ENCODE measurements around the gene EHD3.
"Not testable (repeated sequence)": the region's sequence is repeated elsewhere in the genome, so short reads cannot be mapped to it uniquely, and the experiment has no call there.

The EHD3 gene

DNA sequence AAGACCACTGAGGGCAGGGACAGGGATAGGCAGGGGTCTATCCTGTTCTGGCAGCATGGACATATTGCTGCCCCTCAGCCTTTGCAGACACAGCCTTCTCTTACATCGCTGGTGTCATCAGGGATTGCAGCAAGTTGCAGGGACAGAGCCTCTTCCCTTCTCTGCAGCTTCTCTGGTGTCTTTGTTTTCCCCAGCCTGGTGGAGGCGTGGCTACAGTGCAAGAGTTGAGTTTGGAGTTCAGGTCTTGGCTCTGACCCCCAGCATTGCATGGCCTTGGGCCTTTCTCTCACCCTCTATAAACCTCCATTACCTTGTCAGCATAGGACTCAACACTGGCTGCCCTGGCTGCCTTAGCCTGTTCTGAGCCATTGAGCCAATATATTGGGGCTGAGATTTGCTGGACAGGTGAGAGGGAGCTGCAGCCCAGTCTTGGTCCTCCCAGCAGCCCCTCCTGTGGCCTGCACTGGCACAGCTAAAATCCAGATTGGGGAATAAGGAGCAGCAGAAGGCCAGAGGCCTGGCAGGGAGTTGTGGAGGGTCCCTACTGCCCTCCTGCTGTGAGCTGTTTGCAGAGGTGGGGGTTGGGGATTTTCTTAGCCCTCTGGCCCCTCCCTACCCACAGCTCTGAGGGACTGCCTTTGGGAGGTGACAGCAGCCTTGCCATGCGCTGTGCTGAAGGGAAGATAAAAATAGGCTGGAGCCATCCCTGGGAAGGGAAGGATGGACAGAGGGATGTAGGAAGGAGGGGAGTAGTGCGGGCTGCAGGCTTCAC is 22.8 kb downstream of the EHD3 start:
- DNase-seq, result no peak

DNA sequence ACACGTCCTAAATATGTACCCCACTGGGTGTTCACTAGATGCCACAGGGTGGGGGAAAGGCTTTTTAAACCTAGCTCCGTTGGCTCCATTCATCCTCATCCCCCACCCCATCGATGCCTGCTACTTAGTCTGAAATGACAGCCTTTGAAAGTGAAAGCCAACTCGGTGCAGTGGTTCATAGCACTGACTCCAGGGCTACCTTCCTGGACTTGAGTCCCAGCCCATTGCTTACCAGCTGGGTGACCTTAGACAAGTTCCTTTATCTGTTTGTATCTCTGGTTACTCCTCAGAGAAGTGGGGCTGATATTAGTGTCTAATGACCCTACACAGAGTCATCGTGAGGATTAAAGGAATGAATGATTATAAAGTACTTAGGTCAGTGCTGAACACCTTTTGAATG is 24.4 kb downstream of the EHD3 start:
- DNase-seq, result no peak

DNA sequence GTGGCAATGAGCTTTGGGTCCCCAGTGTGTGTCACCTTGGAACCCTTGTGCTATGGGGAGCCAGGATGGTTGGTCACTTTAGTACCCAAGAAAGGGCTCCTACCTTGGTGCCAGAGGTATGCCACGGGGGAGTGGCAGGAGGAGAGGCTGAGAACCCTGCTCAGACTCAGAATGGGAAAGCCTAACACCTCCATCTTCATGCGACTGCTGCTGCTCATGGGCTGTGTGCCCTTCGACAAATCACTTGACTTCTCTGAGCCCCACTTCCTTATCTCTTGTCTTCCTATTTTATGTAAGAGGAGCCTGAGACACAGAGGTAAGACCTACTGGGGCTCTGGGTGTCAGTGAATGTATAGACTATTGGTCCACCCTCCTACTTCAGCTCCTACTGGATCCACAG is 25.1 kb downstream of the EHD3 start:
- DNase-seq, result no peak

DNA sequence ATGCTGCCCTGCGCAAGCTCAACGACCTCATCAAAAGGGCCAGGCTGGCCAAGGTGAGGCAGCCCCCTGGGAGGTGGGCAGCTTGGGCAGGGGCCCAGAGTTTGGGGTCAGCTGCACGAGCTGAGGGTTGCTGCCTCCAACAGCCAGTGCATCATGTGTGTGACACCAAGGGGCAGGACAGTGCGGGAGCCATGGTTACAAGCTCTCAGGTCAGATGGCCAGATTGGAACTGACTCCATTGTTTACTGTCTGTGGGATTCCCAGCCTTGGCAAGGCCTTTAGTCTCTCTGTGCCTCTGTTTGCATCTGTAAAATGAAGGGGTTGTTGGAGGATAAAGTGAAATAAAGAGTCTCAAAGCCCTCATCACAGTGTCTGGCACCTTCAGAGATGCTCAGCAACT is 26.9 kb downstream of the EHD3 start:
- no peak for DNase-seq

DNA sequence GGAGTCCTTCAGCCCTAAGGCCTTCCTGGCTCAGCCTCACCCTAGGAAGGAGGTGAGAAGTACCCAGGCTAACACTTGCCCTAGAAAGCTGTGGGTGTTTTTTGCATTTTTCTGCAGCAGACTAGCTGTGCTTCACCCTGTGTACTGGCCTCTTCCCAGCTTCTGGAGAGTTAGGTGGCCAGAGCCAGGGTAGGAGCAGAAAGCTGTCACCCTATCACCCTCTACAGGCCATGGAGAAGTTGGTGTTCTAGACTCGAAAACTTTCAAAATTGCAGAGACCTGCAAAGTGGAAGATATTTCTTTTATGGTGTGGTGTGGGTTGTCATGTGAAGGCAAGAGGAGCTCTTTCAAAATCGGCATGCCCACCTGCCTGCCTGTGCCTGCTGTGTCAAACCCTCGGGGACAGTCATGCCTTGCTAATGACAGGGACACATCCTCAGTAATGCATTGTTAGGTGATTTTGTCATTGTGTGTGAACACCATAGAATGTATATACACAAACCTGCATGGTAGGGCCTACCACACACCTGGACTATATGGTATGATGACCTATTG is 29.8 kb downstream of the EHD3 start:
- no peak for DNase-seq

DNA sequence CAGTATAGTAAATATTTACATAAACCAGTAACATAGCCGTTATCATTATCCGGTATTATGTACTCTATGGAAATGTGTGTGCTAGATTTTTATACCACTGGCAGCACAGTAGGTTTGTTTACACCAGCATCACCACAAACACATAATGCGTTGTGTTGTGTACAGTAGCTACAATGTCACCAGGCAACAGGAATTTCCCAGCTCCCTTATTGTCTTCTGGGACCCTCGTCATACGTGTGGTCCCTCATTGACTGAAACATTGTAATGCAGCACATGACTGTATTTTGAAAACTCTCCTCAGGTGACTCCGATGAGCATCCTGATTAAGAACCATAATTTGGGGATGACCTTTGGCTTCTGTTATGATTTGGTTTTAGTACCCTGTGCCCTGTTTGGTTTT is 31.3 kb downstream of the EHD3 start:
- no peak for DNase-seq

DNA sequence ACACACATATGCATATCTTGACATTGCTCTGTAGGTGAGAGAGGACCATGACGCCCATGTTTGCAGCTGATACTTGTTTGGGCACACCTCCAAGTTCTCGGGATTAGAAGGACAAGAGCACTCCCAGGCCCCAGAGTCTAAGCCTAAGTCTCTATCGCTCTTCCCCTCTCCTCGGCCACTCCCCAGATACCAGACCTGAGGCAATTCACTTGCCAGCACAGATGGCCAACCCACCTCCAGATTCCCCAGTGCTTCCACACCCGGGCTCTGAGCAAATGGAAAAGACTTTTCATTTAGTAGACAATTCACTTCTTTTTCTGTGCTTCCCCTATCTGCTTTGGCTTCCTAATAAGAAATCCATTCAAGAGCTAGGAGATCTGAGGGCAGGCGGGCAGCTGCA is 32.9 kb downstream of the EHD3 start:
- DNase-seq, result peak; percentile 17

DNA sequence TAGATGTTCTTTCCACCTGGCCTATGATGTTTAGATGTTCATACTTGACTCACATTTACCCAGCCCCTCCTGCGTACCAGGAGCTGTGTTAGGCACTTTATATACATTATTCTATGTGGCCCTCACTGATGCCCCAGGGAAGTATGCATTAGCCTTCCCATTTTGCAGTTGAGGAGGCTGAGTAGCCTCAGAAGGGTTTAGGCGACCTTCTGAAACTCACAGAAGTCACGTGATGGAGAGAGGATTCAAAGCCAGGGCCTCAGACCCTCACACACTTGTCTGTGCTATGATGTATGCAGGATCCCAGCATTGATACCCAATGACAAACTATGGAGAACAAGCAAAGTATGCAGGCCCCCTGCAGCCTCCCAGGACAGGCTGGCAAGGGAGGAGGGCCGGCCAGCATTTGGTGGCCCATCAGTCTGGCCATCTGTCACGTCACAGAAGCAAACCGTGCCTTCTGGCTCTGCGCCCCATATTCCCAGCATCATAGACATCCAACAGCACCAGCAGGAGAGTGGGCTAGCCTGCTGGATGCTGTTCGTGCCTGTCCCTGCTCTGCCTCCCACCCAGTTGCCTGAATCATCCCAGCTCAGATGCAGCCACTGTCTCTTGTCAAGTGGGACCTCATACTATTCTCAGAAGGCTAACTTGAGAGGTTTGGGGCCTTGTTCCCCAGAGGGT is 33.6 kb downstream of the EHD3 start:
- DNase-seq, result no peak

DNA sequence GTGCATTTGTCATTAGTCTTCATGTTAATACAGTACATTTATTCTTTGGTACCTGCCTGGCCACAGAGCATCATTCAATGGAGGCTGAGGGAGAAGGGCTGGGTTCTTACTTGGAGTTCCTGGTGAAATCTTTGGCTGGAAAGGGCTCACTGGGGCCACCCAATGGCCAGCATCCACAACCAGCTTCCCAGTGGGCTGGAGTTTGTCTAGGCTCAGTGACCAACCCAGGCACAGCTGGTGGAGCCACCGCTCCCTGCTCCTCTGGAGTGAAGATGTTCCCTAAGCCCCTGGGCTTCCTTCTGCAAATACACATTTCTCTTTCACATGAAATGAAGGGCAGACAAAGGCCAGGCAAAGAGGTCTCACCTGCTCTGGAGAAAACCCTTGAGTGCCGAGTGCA is 34.4 kb downstream of the EHD3 start:
- no peak for DNase-seq

DNA sequence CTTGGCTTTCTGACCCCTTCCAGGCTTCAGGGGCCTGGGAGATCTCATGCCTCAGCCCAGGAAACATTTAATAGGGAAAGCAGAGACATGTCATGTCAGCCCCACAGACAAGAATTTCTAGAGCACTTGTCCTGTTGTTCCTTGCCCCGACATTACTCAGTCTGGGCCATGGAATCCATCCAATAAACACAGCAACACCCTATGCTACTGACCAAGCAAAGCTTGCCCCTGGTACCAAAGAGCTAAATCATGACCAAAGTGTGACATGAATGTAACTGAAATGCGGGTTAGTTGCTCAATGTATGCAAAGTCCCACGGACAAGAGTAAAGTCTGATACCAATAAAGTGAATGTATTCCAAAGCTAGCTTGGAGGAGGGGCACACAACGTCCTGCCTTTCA is 35.1 kb downstream of the EHD3 start:
- DNase-seq, result no peak

DNA sequence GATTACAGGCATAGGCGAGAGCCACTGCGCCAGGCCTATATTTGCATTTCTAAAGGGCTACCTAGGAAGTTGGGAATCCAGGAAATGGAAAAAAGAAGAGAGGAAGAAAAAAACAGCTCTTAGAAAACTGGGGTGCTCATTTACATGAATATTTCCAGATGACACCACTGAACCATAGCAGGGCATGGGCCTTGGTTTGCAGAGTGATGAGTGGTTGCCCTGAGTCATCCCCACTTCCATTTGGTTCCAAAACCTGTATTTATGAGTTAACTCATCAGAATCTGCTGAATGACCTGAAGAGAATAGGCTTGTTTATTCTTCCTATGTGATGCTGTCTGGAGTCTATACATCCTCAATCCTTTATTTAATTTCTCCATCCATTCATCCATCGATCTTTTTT is 36.2 kb downstream of the EHD3 start:
- DNase-seq, result no peak

DNA sequence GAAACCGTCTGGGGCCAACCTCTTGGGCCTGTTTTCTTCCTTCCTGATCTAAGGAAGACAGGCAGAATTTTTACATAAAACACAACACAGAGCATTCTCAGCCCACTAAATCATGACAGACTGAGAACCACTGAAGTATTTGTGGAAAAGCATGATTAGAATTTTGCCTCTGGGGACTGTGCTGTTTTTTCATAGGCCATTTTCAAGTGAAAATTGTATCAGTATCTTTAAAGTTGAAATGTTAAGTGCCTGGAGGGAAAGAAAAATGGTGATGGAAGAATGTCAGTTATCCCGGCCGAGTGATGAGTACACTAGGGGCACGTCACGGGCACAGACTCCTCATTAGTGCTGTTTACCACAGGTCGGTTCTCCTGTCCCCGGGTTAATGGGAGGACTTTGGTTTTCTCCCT is 36.9 kb downstream of the EHD3 start:
- DNase-seq, result no peak

DNA sequence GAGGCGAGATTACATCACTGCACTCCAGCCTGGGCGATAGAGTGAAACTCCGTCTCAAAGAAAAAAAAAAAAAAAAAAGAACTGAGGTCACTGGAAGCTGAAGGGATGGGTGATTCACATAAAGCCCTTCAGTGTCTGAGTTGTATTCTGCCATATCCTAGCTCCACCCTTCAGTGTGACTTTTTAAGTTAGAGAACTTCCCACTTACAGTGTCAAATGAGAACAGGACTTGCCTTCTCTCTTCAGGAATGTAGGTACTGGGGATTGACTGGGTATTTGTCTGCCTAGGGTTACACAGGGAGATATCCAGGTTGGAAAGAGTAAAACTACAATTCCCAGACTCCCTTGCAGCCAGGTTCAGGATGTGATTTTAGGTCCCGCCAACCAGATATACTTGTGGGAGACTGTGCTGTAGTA is 37.9 kb downstream of the EHD3 start:
- no peak for DNase-seq

DNA sequence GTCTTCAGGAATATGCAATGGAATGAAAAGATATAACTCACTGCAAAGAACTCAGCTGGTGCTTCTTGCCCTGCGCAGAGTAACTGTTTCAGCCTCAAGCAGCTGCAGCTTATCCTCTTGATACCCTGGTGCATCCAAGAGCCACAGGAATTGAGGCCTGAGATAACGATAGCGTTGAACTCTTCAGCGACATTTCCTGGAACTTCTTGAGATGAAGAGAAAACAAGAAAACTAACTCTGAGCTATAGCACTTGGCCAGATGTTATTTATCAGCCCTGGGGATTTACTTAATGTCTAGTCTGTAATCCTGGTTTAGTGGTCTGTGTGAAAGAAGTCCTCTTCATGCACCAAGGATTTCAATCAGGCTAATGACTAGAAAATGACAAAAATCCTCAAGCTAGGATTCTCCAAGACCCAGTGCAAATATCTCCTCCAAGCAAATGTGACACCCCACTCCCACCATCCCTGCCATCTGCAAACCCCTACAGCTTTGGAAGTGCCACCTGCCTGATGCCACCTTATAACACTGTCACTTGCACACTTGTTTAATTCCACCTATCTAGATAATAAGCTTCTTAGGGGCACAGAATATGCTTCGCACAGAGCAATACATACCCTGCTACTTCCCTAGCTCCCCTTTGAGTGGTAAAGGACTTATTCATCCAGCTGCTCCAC is 40.6 kb downstream of the EHD3 start:
- no peak for DNase-seq

DNA sequence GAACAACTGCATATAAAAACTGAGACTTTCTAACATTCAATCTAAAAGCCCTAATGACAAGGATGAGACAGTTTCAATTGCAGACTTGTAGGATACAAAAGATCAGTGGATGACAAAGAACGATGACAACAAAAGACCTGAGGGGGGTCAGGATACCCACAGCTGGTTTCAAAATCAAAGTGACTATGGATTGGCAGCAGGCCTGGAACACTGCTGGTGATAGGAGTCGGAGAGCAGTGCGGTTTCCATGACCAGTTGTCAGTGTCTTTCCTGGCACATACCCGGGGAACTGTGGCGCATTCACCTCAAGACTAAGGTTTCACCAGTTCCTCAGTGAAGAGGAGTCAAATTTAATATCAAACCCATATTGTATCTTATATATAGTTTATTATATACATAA is 42.0 kb downstream of the EHD3 start:
- DNase-seq, result no peak

DNA sequence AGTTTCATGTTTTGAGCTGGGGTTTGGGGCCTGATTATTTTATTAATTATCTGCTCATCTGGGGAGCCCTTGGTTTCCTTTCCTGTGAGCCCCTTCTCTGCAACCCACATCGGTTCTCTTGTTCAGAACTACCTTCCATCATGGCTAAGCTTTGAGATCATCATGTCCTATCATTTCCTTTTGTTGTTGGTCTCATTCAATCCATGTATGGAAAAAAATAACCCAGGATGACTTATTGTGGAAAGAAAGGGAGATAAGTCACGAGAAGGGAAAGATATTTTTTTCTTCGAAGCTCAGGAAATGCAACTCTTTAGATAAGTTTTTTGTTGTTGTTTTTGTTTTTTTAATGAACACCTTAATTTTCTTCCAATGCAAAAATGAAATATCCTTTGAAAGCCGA is 43.7 kb downstream of the EHD3 start:
- DNase-seq, result no peak

DNA sequence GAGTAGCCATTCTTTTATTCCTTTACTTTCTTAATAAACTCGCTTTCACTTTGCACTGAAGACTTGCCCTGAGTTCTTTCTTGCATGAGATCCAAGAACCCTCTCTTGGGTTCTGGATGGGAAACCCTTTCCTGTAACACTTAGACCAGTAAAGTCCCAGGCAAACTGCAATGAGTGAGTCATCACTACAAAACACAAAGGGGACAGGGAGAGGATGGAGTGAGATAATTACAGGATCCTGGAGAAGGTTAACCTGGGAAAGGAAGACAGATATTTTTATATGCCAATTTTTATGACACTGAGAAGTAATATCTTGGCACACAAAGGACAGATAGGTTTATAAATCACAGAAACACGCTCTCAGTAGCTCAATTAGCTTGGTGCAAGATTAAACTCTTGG is 48.7 kb downstream of the EHD3 start:
- DNase-seq, result no peak

DNA sequence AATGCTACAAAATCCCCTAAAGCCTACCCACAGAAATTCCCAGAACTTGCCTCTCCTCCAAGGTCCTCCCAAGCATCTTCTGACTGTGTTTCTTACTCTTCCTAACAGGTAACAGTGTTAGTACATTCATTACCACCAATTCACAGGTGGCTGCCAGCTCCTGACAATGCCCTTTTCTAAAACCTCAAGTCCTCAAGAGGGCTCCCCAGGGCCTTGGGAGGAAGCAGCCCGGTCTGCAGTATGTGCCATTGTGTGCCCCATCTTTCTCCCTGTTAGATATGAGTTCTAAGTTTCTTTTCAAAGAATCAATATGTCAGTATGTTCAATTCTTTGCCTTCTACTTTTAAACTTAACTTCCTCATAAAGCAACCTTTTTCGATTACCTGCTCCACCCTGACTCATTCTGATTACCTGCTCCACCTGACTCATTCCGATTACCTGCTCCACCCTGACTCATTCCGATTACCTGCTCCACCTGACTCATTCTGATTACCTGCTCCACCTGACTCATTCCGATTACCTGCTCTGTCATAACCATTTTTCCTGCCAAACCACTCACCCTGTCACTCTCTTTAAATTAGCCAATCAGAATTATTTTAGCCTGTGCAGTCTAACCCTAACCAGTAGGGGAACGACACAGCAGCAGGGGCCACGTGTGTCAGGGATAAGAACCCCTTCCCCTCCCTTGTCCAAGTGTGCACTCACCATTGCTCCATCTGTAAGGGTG is 49.4 kb downstream of the EHD3 start:
- not testable (repeated sequence) for DNase-seq

DNA sequence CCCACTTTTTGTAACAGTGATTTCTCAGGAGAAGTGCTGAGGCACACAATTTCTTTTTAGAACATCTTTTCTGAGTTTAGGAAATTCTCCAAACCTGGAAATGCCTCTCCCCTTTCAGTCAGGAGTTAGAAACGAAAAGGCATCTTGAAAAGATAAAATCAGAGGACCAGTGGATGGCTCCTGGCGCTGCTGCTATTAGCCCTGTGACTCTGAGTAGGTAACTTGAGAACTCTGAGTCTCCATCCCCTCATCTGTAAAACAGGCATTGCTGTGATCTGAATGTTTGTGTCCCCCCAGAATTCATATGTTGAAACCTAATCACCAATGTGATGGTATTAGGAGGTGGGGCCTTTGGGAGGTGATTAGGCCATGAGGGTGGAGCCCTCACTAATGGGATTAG is 50.2 kb downstream of the EHD3 start:
- DNase-seq, result no peak

DNA sequence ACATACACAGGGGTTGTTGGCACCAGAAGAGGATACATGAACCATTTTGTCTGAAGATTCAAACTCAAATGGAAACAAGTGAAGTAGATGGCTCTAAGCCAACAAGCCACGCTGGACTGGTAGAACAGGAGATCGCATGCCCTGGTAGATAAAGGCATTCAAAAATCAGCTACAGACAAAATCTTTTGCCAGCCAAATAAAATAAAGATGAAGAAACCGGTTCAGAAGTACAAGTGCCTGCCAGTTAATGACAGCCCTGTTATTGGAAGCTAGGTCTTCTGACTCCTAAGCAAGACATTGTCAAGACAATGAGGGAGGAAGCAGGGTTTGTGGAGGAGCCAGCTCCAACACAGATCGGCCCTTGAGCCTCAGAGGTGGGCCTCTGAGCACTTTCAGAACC is 52.3 kb downstream of the EHD3 start:
- DNase-seq, result no peak

DNA sequence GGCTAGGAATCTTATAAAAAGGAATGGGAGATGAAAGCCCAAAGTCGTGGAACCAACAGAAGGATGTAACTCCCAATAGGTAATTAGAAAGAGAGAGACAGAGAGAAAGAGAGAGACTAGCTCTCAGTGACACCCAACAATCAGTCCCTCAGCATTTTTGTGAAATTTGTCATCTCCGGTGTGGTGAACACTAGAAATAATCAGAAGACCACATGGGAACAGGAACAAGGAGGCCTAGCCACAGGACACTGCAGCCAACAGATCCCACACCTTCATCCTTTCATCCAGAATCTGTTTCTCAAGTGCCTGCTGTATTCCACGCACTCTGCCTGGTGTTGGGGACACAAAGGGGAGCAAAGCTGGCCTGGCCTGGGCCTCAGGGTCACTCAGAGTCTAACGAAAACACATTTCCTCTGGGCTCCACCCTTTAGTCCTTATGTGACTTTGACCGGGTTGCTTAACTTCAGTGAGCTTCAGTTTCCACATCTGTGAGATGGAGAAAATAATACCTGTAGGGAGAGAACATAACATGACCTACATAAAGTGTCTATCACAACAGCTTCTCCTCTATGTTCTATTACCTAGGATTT is 53.1 kb downstream of the EHD3 start:
- no peak for DNase-seq

DNA sequence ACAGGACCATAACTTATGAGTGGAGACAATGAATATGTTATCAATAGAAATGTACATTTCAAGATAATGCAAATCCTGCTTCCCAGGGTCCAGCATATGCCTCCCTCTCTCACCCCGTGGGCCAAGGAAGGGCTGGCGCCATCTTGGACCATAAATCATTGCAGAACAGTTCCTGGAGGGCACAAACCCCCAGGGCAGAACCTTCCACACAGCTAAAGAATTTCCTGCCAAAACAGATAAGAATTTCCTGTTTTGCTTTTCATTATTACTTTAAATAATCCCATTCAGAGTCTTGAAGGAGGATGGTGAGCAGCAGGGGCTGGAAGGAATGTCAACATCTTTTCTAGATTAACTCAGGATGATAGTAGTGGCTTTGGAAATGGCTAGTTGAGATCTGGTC is 53.7 kb downstream of the EHD3 start:
- DNase-seq, result no peak

DNA sequence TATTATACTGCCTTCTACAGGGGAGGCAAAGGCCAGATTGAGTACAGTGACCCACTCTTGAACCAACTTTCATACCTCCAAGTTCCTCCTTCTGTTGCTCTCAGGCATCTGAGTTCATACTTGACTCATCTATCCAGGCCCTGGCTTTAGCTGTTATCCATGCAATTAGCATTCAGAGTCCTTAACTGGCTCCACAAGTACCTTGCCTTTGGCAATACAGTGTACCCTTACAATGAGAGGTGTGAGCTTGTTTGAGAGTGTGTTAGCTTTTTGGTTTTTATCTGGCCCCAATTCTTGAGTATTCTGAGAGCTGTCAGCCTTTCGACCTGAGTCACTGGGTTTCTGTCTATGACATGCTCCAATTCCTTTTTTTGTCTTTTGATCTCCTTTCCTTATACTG is 60.2 kb downstream of the EHD3 start:
- DNase-seq, result no peak

Data from DMS 273 treated with DMSO at 0.1 percent for 48 hours (cell line).